Naive thymus-derived CD4-positive, alpha-beta T cell (primary cell): ENCODE data around the gene GREB1L. TPM values are rescaled to one million over a fixed set of nuclear protein-coding genes. Genes with fewer than 3 reads are reported as not detected.
"Not testable (repeated sequence)": the region's sequence is repeated elsewhere in the genome, so short reads cannot be mapped to it uniquely, and the experiment has no call there.

ENCODE experiments used
- ATAC-seq: fragments of 150-1000 bp; cut with Tn5 transposase; 2 replicates; pipeline ENCODE4 v1.10.0; 2021; ENCODE audit warnings: mild to moderate bottlenecking, moderate library complexity
- CTCF ChIA-PET: fragments of 350-600 bp; sonication (Branson Sonifier 250); formaldehyde crosslinking; loops from one replicate; lab custom pipeline; 2021; ENCODE audit warnings: antibody characterized with exemption; lab: Charles Lee
- POLR2A ChIA-PET: fragments of 350-600 bp; sonication (Branson Sonifier 250); formaldehyde crosslinking; loops from one replicate; lab custom pipeline; 2021; ENCODE audit warnings: antibody characterized with exemption, inconsistent platforms; lab: Charles Lee
- DNase-seq, 9 donors: peaks; one replicate each; pipeline versions ENCODE4 v3.0.0 to v3.0.0-alpha.2; 2020 to 2022; ENCODE audit warnings: mixed read lengths in 1 of 9
- H3K27ac ChIP-seq: one replicate; pipeline ENCODE4 v1.7.0; 2013; ENCODE audit warnings: mild to moderate bottlenecking, low read depth, low read length, moderate library complexity
- H3K27me3 ChIP-seq, 2 donors: one replicate each; pipeline ENCODE4 v1.7.0; 2013; ENCODE audit warnings: low read length in 2 of 2, mild to moderate bottlenecking in 2 of 2, moderate library complexity in 2 of 2; ENCODE audit not compliant: control insufficient read depth in 2 of 2, insufficient read depth in 2 of 2
- H3K36me3 ChIP-seq, 3 experiments: 1 replicate in 2 of 3; 2 replicates in 1 of 3; pipeline ENCODE4 v1.7.0; 2013; ENCODE audit warnings: low read length in 3 of 3, mild to moderate bottlenecking in 3 of 3, moderate library complexity in 1 of 3; ENCODE audit not compliant: insufficient read depth in 3 of 3, control insufficient read depth in 2 of 3
- H3K4me1 ChIP-seq, 2 donors: one replicate each; pipeline ENCODE4 v1.7.0; 2013; ENCODE audit warnings: low read length in 2 of 2, mild to moderate bottlenecking in 2 of 2, moderate library complexity in 1 of 2; ENCODE audit not compliant: control insufficient read depth in 2 of 2, insufficient read depth in 2 of 2
- H3K4me3 ChIP-seq: 2 replicates; pipeline ENCODE4 v1.7.0; 2013; ENCODE audit warnings: mild to moderate bottlenecking, low read length
- H3K9me3 ChIP-seq, 3 experiments: 1 replicate in 2 of 3; 2 replicates in 1 of 3; pipeline ENCODE4 v1.7.0; 2013; ENCODE audit warnings: low read length in 3 of 3; ENCODE audit not compliant: control insufficient read depth in 2 of 3
- H3K27ac Mint-ChIP-seq, 9 donors: one replicate each; pipeline ENCODE4 v1.8.0; 2020 to 2022; ENCODE audit warnings: mixed read lengths in 9 of 9, mild to moderate bottlenecking in 8 of 9, moderate library complexity in 5 of 9, inconsistent platforms in 2 of 9
- H3K27me3 Mint-ChIP-seq, 5 donors: one replicate each; pipeline ENCODE4 v1.8.0; 2021 to 2022; ENCODE audit warnings: mixed read lengths in 5 of 5, mild to moderate bottlenecking in 1 of 5
- H3K36me3 Mint-ChIP-seq, 5 donors: one replicate each; pipeline ENCODE4 v1.8.0; 2020 to 2022; ENCODE audit warnings: mixed read lengths in 5 of 5, mild to moderate bottlenecking in 3 of 5, inconsistent platforms in 1 of 5
- H3K4me1 Mint-ChIP-seq, 7 donors: one replicate each; pipeline ENCODE4 v1.8.0; 2020 to 2022; ENCODE audit warnings: mixed read lengths in 7 of 7, mild to moderate bottlenecking in 3 of 7, inconsistent platforms in 1 of 7
- H3K4me3 Mint-ChIP-seq, 10 donors: one replicate each; pipeline ENCODE4 v1.8.0; 2020 to 2022; ENCODE audit warnings: mild to moderate bottlenecking in 10 of 10, mixed read lengths in 10 of 10, moderate library complexity in 6 of 10, inconsistent platforms in 2 of 10
- H3K9me3 Mint-ChIP-seq, 11 donors: one replicate each; pipeline ENCODE4 v1.8.0; 2020 to 2022; ENCODE audit warnings: mixed read lengths in 11 of 11, mild to moderate bottlenecking in 4 of 11, inconsistent platforms in 1 of 11, moderate library complexity in 1 of 11
- intact Hi-C, 2 donors: fragments of 100-400 bp; cut with micrococcal nuclease; formaldehyde crosslinking; loops; one replicate each; pipeline ENCODE4 v1.15.1; 2023
- polyA plus RNA-seq, 2 donors: library from polyadenylated mRNA; unstranded; fragments of 300-500 nt; fragmentation: Illumina TruSeq; gene quantifications; one replicate each; pipeline ENCODE4 v1.2.3, GENCODE V29; 2021
- total RNA-seq, 6 experiments: library from RNA in 5 of 6; stranded (reverse) in 5 of 6; gene quantifications; 1 replicate in 5 of 6; 2 replicates in 1 of 6; pipeline ENCODE4 v1.2.3 and lab custom pipeline; 2021 to 2026

GREB1L gene
- total and polyA plus RNA-seq, 7 experiments from 2014 or later, result 0.09 to 0.11 TPM; not detected in 5

DNA sequence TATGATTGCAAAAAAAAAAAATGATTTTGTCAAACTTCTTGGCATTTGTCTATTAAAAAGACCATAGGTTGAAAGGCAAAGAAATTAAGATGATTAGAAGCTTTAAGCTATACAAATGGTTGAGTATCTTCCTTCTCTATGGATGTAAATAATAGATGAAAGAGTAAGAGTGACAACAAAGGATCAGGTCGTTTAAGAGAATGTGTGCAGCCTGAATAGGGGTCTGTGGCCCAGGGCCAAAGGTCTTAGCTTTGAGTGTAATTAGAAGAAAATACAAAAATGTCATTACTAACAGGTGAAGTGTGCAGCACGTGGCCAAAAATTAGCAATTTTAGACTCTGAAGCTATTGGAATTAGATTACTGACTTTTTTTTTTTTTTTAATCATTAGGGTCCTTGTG is 122.4 kb downstream of the GREB1L start:
- Mint-ChIP-seq H3K27ac (no peak overlapping the region), H3K36me3 (no peaks in the 10 kb centered on the region), H3K4me3 (no peak overlapping the region), H3K4me1 (no peaks in the 10 kb centered on the region), H3K27me3 (peaks cover 6 to 30% (median 18%) of the 10 kb centered on the region in 5 donors), H3K9me3 (no peaks in the 10 kb centered on the region)
- intact Hi-C loops, result no loop called here
- Histone ChIP-seq H3K9me3 (no peaks in the 10 kb centered on the region), H3K4me3 (no peak overlapping the region), H3K27ac (no peak overlapping the region), H3K4me1 (no peaks in the 10 kb centered on the region), H3K36me3 (no peaks in the 10 kb centered on the region), H3K27me3 (no peaks in the 10 kb centered on the region)
- no peak for ATAC-seq
- DNase-seq, result no peak
- POLR2A ChIA-PET, result no interaction called here
- CTCF ChIA-PET, result no interaction called here

DNA sequence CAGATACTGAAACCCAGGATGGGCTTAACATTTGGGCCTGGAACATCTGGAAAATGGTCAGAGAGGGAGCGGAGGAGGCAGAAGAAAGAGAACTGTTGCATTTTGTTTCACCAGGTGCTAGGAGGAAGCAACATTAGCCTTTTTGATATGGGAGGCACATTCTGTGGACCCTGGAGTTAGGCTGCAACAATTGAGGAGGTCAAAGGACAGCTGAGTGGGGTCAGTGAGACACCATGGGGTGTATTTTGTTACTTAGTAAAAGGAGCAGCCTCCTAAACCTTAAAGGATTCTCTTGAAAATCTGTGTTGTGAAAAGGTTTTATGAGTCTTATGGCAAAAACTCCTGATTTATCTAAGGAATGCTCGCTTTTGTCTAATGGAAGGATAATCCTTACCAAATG is 124.9 kb downstream of the GREB1L start:
- H3K36me3 ChIP-seq, result no peaks in the 10 kb centered on the region
- no peaks in the 10 kb centered on the region for H3K9me3 ChIP-seq
- Mint-ChIP-seq H3K36me3 (no peaks in the 10 kb centered on the region), H3K27me3 (peaks cover 2 to 10% (median 8%) of the 10 kb centered on the region in 5 donors), H3K4me1 (no peaks in the 10 kb centered on the region), H3K27ac (no peak overlapping the region), H3K4me3 (no peak overlapping the region), H3K9me3 (no peaks in the 10 kb centered on the region)
- intact Hi-C loops, result no loop called here
- POLR2A ChIA-PET, result no interaction called here
- no peak overlapping the region for H3K27ac ChIP-seq
- no peaks in the 10 kb centered on the region for H3K27me3 ChIP-seq
- DNase-seq (no peak), ATAC-seq (no peak)
- no peak overlapping the region for H3K4me3 ChIP-seq
- H3K4me1 ChIP-seq, result no peaks in the 10 kb centered on the region
- CTCF ChIA-PET, result no interaction called here

DNA sequence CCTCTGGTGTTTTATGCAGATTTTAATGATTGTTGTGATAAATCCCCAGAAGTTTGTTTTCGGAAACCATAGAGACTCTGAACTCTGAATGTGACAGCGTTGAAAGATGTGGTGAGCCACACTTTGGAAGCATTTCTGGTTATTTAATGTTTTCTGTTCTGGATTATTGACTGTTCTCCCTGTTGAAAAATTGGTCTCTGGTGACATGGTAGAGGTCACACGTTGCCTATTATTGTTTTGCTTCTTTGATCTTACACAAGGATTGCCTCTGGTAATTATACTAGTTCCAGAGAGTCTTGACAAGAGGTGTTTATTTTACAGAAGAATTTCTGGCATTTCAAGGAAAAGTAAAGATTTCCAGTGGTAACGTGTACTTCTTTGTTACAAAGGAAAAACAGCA is 127.1 kb downstream of the GREB1L start:
- no peaks in the 10 kb centered on the region for H3K4me1 Mint-ChIP-seq
- no peak overlapping the region for H3K4me3 Mint-ChIP-seq
- Histone ChIP-seq H3K27me3 (no peaks in the 10 kb centered on the region), H3K36me3 (no peaks in the 10 kb centered on the region), H3K4me1 (no peaks in the 10 kb centered on the region), H3K27ac (no peak overlapping the region), H3K9me3 (no peaks in the 10 kb centered on the region), H3K4me3 (no peak overlapping the region)
- DNase-seq (no peak), ATAC-seq (no peak)
- ChIA-PET CTCF (no interaction called here), POLR2A (no interaction called here)
- intact Hi-C loops, result no loop called here
- H3K27me3 Mint-ChIP-seq, result peaks cover 2 to 14% (median 8%) of the 10 kb centered on the region in 5 donors
- H3K9me3 Mint-ChIP-seq, result no peaks in the 10 kb centered on the region
- no peaks in the 10 kb centered on the region for H3K36me3 Mint-ChIP-seq
- H3K27ac Mint-ChIP-seq, result no peak overlapping the region

- H3K4me3 ChIP-seq, POLR2A ChIA-PET, H3K36me3 Mint-ChIP-seq, H3K27me3 ChIP-seq, H3K9me3 ChIP-seq, intact Hi-C loops, H3K4me1 ChIP-seq, H3K27ac ChIP-seq, H3K27ac Mint-ChIP-seq, H3K4me1 Mint-ChIP-seq, ATAC-seq, H3K9me3 Mint-ChIP-seq, H3K36me3 ChIP-seq, H3K4me3 Mint-ChIP-seq, DNase-seq, CTCF ChIA-PET: not testable (repeated sequence)
- H3K27me3 Mint-ChIP-seq, result peaks cover 2 to 14% (median 8%) of the 10 kb centered on the region in 5 donors
These were observed 127.6 kb downstream of the GREB1L start for GRCh38 chr18:21369597-21369996.

DNA sequence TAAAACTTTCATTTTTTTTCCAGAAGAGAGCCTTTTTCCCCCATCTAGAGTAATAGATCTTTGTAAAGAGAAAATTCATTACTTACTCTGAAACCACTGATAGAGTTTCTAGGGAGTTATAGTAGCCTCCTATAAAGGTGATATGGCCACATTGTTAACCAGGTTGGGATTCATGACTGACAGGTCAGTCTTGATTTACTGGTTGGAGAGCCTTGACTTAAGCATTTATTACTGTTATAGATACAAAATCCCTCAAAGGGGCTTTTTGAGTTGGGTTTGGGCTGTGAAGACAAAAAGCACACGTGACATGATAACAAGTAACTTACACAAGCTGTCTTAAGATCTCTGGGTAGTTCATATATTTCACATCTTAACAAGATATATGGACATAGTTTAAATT is 141.0 kb downstream of the GREB1L start:
- intact Hi-C loops, result no loop called here
- H3K27ac Mint-ChIP-seq, result no peak overlapping the region
- H3K4me3 Mint-ChIP-seq, result no peak overlapping the region
- no peaks in the 10 kb centered on the region for H3K36me3 Mint-ChIP-seq
- Histone ChIP-seq H3K4me1 (no peaks in the 10 kb centered on the region), H3K27me3 (no peaks in the 10 kb centered on the region), H3K4me3 (no peak overlapping the region), H3K9me3 (no peaks in the 10 kb centered on the region), H3K27ac (no peak overlapping the region), H3K36me3 (no peaks in the 10 kb centered on the region)
- H3K27me3 Mint-ChIP-seq, result peaks cover 0 to 5% (median 5%) of the 10 kb centered on the region in 5 donors
- ChIA-PET POLR2A (no interaction called here), CTCF (no interaction called here)
- H3K4me1 Mint-ChIP-seq, result no peaks in the 10 kb centered on the region
- H3K9me3 Mint-ChIP-seq, result no peaks in the 10 kb centered on the region
- no peak for ATAC-seq
- DNase-seq, result no peak

- H3K36me3 ChIP-seq, result no peaks in the 10 kb centered on the region
- H3K27ac ChIP-seq, result no peak overlapping the region
- H3K9me3 ChIP-seq, result no peaks in the 10 kb centered on the region
- no peak overlapping the region for H3K4me3 Mint-ChIP-seq
- intact Hi-C loops, result no loop called here
- H3K4me1 Mint-ChIP-seq, result no peaks in the 10 kb centered on the region
- ChIA-PET CTCF (no interaction called here), POLR2A (no interaction called here)
- peaks cover 0 to 18% (median 6%) of the 10 kb centered on the region in 5 donors for H3K27me3 Mint-ChIP-seq
- H3K9me3 Mint-ChIP-seq, result peaks cover 0 to 1% (median 0%) of the 10 kb centered on the region in 11 donors
- H3K27me3 ChIP-seq, result no peaks in the 10 kb centered on the region
- no peak for ATAC-seq
- DNase-seq, result no peak
- no peaks in the 10 kb centered on the region for H3K4me1 ChIP-seq
- H3K27ac Mint-ChIP-seq, result no peak overlapping the region
- no peaks in the 10 kb centered on the region for H3K36me3 Mint-ChIP-seq
- no peak overlapping the region for H3K4me3 ChIP-seq
These were observed 144.7 kb downstream of the GREB1L start for GRCh38 chr18:21386523-21387240.

GRCh38 chr18:21387886-21388285 is 145.9 kb downstream of the GREB1L start:
- Histone ChIP-seq H3K9me3 (no peaks in the 10 kb centered on the region), H3K27ac (no peak overlapping the region), H3K36me3 (no peaks in the 10 kb centered on the region), H3K4me1 (no peaks in the 10 kb centered on the region), H3K27me3 (no peaks in the 10 kb centered on the region), H3K4me3 (no peak overlapping the region)
- ATAC-seq (no peak), DNase-seq (no peak)
- Mint-ChIP-seq H3K27ac (no peak overlapping the region), H3K4me3 (no peak overlapping the region), H3K9me3 (peaks cover 0 to 1% (median 0%) of the 10 kb centered on the region in 11 donors), H3K27me3 (peaks cover 0 to 18% (median 6%) of the 10 kb centered on the region in 5 donors), H3K4me1 (no peaks in the 10 kb centered on the region), H3K36me3 (no peaks in the 10 kb centered on the region)
- ChIA-PET POLR2A (no interaction called here), CTCF (no interaction called here)
- intact Hi-C loops, result no loop called here
